HCT116 (cell line): ENCODE results near the gene NDUFS8.

Source experiments
- ELF1 ChIP-seq: IDR thresholded peaks from 2 replicates; pipeline ENCODE4 v1.6.1; 2012; ENCODE audit warnings: low read depth, borderline replicate concordance
- EZH2 ChIP-seq: fragments of 200-600 bp; sonication (generic); IDR thresholded peaks from 2 replicates; pipeline ENCODE4 v1.6.1; 2017; ENCODE audit warnings: antibody characterized with exemption, mixed run types
- FOSL1 ChIP-seq: IDR thresholded peaks from 2 replicates; pipeline ENCODE4 v1.6.1; 2012; ENCODE audit warnings: low read depth
- POLR2A ChIP-seq: IDR thresholded peaks from 2 replicates; pipeline ENCODE4 v1.7.0; 2011; ENCODE audit warnings: borderline replicate concordance; ENCODE audit not compliant: insufficient read depth, insufficient read length; ENCODE audit errors: extremely low read depth
- POLR2AphosphoS5 ChIP-seq: IDR thresholded peaks from 2 replicates; pipeline ENCODE4 v1.6.1; 2011; ENCODE audit warnings: mild to moderate bottlenecking, low read depth, low read length, moderate library complexity
- SRF ChIP-seq: IDR thresholded peaks from 2 replicates; pipeline ENCODE4 v1.6.1; 2012; ENCODE audit warnings: low read depth
- TCF7L2 ChIP-seq: IDR thresholded peaks from 2 replicates; pipeline ENCODE4 v1.7.0; 2011; ENCODE audit warnings: borderline replicate concordance, inconsistent platforms; ENCODE audit not compliant: insufficient read depth, insufficient read length; ENCODE audit errors: extremely low read depth
- YY1 ChIP-seq: IDR thresholded peaks from 2 replicates; pipeline ENCODE4 v1.6.1; 2011; ENCODE audit warnings: low read length, low read depth, moderate library complexity, mild to moderate bottlenecking; ENCODE audit not compliant: insufficient replicate concordance; ENCODE audit errors: extremely low read depth
- TF ChIP-seq, protein P1 (sequence below), 3 experiments: fragments of 200-600 bp in 1 of 3; sonication (generic) in 1 of 3; IDR thresholded peaks in 2 of 3; conservative IDR thresholded peaks in 1 of 3; 2 replicates each; pipeline ENCODE4 v1.5.1; 2012 to 2017; ENCODE audit warnings: low read depth in 2 of 3, low read length in 2 of 3, antibody characterized with exemption in 1 of 3, borderline replicate concordance in 1 of 3, control low read depth in 1 of 3, mild to moderate bottlenecking in 1 of 3, mixed read lengths in 1 of 3, mixed run types in 1 of 3, moderate library complexity in 1 of 3; ENCODE audit not compliant: insufficient read depth in 1 of 3
- TF ChIP-seq, protein P2 (sequence below): IDR thresholded peaks from 2 replicates; pipeline ENCODE4 v1.6.1; 2012; ENCODE audit warnings: low read depth

- TF ChIP-seq, protein P1, sequence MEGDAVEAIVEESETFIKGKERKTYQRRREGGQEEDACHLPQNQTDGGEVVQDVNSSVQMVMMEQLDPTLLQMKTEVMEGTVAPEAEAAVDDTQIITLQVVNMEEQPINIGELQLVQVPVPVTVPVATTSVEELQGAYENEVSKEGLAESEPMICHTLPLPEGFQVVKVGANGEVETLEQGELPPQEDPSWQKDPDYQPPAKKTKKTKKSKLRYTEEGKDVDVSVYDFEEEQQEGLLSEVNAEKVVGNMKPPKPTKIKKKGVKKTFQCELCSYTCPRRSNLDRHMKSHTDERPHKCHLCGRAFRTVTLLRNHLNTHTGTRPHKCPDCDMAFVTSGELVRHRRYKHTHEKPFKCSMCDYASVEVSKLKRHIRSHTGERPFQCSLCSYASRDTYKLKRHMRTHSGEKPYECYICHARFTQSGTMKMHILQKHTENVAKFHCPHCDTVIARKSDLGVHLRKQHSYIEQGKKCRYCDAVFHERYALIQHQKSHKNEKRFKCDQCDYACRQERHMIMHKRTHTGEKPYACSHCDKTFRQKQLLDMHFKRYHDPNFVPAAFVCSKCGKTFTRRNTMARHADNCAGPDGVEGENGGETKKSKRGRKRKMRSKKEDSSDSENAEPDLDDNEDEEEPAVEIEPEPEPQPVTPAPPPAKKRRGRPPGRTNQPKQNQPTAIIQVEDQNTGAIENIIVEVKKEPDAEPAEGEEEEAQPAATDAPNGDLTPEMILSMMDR (IDR thresholded peaks at IDR 0.05 in 2 of 3, conservative IDR thresholded peaks at IDR 0.05 in 1 of 3; ENCODE audit: borderline replicate concordance in 1 of 3, insufficient read depth in 1 of 3, low read depth in 2 of 3, low read length in 2 of 3): no peak
- TF ChIP-seq TCF7L2 (no peak), POLR2A (no peak), YY1 (no peak), FOSL1 (no peak), ELF1 (no peak), POLR2AphosphoS5 (no peak), EZH2 (no peak), SRF (no peak)
- TF ChIP-seq, protein P2, sequence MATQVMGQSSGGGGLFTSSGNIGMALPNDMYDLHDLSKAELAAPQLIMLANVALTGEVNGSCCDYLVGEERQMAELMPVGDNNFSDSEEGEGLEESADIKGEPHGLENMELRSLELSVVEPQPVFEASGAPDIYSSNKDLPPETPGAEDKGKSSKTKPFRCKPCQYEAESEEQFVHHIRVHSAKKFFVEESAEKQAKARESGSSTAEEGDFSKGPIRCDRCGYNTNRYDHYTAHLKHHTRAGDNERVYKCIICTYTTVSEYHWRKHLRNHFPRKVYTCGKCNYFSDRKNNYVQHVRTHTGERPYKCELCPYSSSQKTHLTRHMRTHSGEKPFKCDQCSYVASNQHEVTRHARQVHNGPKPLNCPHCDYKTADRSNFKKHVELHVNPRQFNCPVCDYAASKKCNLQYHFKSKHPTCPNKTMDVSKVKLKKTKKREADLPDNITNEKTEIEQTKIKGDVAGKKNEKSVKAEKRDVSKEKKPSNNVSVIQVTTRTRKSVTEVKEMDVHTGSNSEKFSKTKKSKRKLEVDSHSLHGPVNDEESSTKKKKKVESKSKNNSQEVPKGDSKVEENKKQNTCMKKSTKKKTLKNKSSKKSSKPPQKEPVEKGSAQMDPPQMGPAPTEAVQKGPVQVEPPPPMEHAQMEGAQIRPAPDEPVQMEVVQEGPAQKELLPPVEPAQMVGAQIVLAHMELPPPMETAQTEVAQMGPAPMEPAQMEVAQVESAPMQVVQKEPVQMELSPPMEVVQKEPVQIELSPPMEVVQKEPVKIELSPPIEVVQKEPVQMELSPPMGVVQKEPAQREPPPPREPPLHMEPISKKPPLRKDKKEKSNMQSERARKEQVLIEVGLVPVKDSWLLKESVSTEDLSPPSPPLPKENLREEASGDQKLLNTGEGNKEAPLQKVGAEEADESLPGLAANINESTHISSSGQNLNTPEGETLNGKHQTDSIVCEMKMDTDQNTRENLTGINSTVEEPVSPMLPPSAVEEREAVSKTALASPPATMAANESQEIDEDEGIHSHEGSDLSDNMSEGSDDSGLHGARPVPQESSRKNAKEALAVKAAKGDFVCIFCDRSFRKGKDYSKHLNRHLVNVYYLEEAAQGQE: no peak
These were observed 35.4 kb downstream of the NDUFS8 start for GRCh38 chr11:68065841-68066240.
